ENCODE results near the gene HAPSTR1.

GRCh38 chr16:9061358-9061813 is 30.1 kb upstream of the HAPSTR1 start:
- no peak for TF ChIP-seq GABPA (IDR thresholded peaks at IDR 0.05; ENCODE audit: low read depth)
- no peak for TF ChIP-seq REST (IDR thresholded peaks at IDR 0.05; ENCODE audit: insufficient replicate concordance, low read depth)

Data from HL-60 (cell line).